SU-DHL-6 (cell line): ENCODE results near the gene SEMA6A.

Source experiments
- EZH2phosphoT487 ChIP-seq: fragments of 200-600 bp; sonication (generic), shearing (Covaris generic); conservative IDR thresholded peaks from 2 replicates; pipeline ENCODE4 v1.6.1; 2018; ENCODE audit warnings: mild to moderate bottlenecking, antibody characterized with exemption, low read length, moderate library complexity, mixed read lengths
- TF ChIP-seq, protein P1 (sequence below): fragments of 200-600 bp; sonication (generic); IDR thresholded peaks from one replicate; pipeline ENCODE4 v1.5.1; 2017; ENCODE audit warnings: antibody characterized with exemption, mild to moderate bottlenecking, low read length, moderate library complexity; ENCODE audit not compliant: insufficient read depth, poor library complexity, severe bottlenecking

GRCh38 chr5:116530276-116530675 lies 44.3 kb downstream of the SEMA6A start:
- TF ChIP-seq, protein P1, sequence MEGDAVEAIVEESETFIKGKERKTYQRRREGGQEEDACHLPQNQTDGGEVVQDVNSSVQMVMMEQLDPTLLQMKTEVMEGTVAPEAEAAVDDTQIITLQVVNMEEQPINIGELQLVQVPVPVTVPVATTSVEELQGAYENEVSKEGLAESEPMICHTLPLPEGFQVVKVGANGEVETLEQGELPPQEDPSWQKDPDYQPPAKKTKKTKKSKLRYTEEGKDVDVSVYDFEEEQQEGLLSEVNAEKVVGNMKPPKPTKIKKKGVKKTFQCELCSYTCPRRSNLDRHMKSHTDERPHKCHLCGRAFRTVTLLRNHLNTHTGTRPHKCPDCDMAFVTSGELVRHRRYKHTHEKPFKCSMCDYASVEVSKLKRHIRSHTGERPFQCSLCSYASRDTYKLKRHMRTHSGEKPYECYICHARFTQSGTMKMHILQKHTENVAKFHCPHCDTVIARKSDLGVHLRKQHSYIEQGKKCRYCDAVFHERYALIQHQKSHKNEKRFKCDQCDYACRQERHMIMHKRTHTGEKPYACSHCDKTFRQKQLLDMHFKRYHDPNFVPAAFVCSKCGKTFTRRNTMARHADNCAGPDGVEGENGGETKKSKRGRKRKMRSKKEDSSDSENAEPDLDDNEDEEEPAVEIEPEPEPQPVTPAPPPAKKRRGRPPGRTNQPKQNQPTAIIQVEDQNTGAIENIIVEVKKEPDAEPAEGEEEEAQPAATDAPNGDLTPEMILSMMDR = no peak
- TF ChIP-seq EZH2phosphoT487 = no peak
